ENCODE measurements around the gene CNOT6L. TPM values are rescaled to one million over a fixed set of nuclear protein-coding genes. Genes with fewer than 3 reads are reported as not detected.

The CNOT6L gene
- total RNA-seq, 2 donors from 2014 or later: 90.2 to 130 TPM

- H3K27me3 Mint-ChIP-seq: no peaks in the 10 kb centered on the region
- DNase-seq (ENCODE audit: low spot score): no peak
- H3K36me3 Mint-ChIP-seq: no peaks in the 10 kb centered on the region
- ATAC-seq: peak in 1 of 2 donors; percentile 75
- peak overlapping the region in 1 of 2 donors; percentile 3 for H3K27ac Mint-ChIP-seq
- H3K4me3 Mint-ChIP-seq: no peak overlapping the region
- H3K4me1 Mint-ChIP-seq (ENCODE audit: low read depth in 2 of 2): peaks cover 19 to 25% of the 10 kb centered on the region in 2 donors
- peaks cover 3% of the 10 kb centered on the region for H3K9me3 Mint-ChIP-seq
These were observed 26.2 kb upstream of the CNOT6L start for GRCh38 chr4:77845400-77845799.

- H3K4me3 Mint-ChIP-seq: no peak overlapping the region
- H3K9me3 Mint-ChIP-seq: peaks cover 3% of the 10 kb centered on the region
- H3K36me3 Mint-ChIP-seq: no peaks in the 10 kb centered on the region
- no peak for DNase-seq (ENCODE audit: low spot score)
- peaks cover 15 to 25% of the 10 kb centered on the region in 2 donors for H3K4me1 Mint-ChIP-seq (ENCODE audit: low read depth in 2 of 2)
- H3K27me3 Mint-ChIP-seq: no peaks in the 10 kb centered on the region
- no peak for ATAC-seq
- peak overlapping the region in 1 of 2 donors; percentile 42 for H3K27ac Mint-ChIP-seq
These were observed 25.2 kb upstream of the CNOT6L start for GRCh38 chr4:77844363-77844762.

- DNase-seq (ENCODE audit: low spot score) (no peak), ATAC-seq (peak in 1 of 2 donors; percentile 48)
- Mint-ChIP-seq H3K9me3 (peaks cover 3% of the 10 kb centered on the region), H3K4me1 (ENCODE audit: low read depth in 2 of 2) (peaks cover 15 to 25% of the 10 kb centered on the region in 2 donors), H3K27ac (peak overlapping the region in 1 of 2 donors; percentile 42), H3K4me3 (no peak overlapping the region), H3K27me3 (no peaks in the 10 kb centered on the region), H3K36me3 (no peaks in the 10 kb centered on the region)
These were observed 24.5 kb upstream of the CNOT6L start for GRCh38 chr4:77843628-77844027.

GRCh38 chr4:77834403-77834802 is 15.2 kb upstream of the CNOT6L start:
- ATAC-seq: no peak
- Mint-ChIP-seq H3K36me3 (no peaks in the 10 kb centered on the region), H3K27me3 (no peaks in the 10 kb centered on the region), H3K4me3 (no peak overlapping the region), H3K27ac (no peak overlapping the region), H3K9me3 (no peaks in the 10 kb centered on the region), H3K4me1 (ENCODE audit: low read depth in 2 of 2) (peaks cover under 1 to 5% of the 10 kb centered on the region in 2 donors)
- no peak for DNase-seq (ENCODE audit: low spot score)

GRCh38 chr4:77833126-77833724 is 14.1 kb upstream of the CNOT6L start:
- H3K27ac Mint-ChIP-seq: peak overlapping the region in 1 of 2 donors; percentile 16
- no peaks in the 10 kb centered on the region for H3K27me3 Mint-ChIP-seq
- H3K4me3 Mint-ChIP-seq: no peak overlapping the region
- DNase-seq (ENCODE audit: low spot score): no peak
- no peaks in the 10 kb centered on the region for H3K36me3 Mint-ChIP-seq
- ATAC-seq: no peak
- no peaks in the 10 kb centered on the region for H3K9me3 Mint-ChIP-seq
- H3K4me1 Mint-ChIP-seq (ENCODE audit: low read depth in 2 of 2): peaks cover 10 to 14% of the 10 kb centered on the region in 2 donors

- H3K27ac Mint-ChIP-seq: peak overlapping the region; percentile 9 to 47
- no peaks in the 10 kb centered on the region for H3K27me3 Mint-ChIP-seq
- no peaks in the 10 kb centered on the region for H3K36me3 Mint-ChIP-seq
- peaks cover 26 to 27% of the 10 kb centered on the region in 2 donors for H3K4me1 Mint-ChIP-seq (ENCODE audit: low read depth in 2 of 2)
- DNase-seq (ENCODE audit: low spot score): no peak
- H3K4me3 Mint-ChIP-seq: peak overlapping the region; percentile 20
- no peaks in the 10 kb centered on the region for H3K9me3 Mint-ChIP-seq
- ATAC-seq: no peak
These were observed 8.2 kb upstream of the CNOT6L start for GRCh38 chr4:77827343-77827742.

GRCh38 chr4:77826275-77826674 is 7.1 kb upstream of the CNOT6L start:
- no peaks in the 10 kb centered on the region for H3K36me3 Mint-ChIP-seq
- H3K9me3 Mint-ChIP-seq: no peaks in the 10 kb centered on the region
- no peak for ATAC-seq
- no peak for DNase-seq (ENCODE audit: low spot score)
- H3K4me3 Mint-ChIP-seq: no peak overlapping the region
- peak overlapping the region in 1 of 2 donors; percentile 9 for H3K27ac Mint-ChIP-seq
- peaks cover 36% of the 10 kb centered on the region in 2 donors for H3K4me1 Mint-ChIP-seq (ENCODE audit: low read depth in 2 of 2)
- no peaks in the 10 kb centered on the region for H3K27me3 Mint-ChIP-seq

- peaks cover 10% of the 10 kb centered on the region for H3K36me3 Mint-ChIP-seq
- H3K27me3 Mint-ChIP-seq: no peaks in the 10 kb centered on the region
- H3K4me1 Mint-ChIP-seq (ENCODE audit: low read depth in 2 of 2): peaks cover 28 to 37% of the 10 kb centered on the region in 2 donors
- no peaks in the 10 kb centered on the region for H3K9me3 Mint-ChIP-seq
- peak overlapping the region; percentile 99 for H3K4me3 Mint-ChIP-seq
- ATAC-seq (peak; percentile 1 to 14), DNase-seq (ENCODE audit: low spot score) (peak; percentile 65)
- H3K27ac Mint-ChIP-seq: peak overlapping the region; percentile 94 to 100
These were observed 2.6 kb upstream of the CNOT6L start for GRCh38 chr4:77821775-77822174.

- Mint-ChIP-seq H3K27ac (peak overlapping the region; percentile 94 to 100), H3K4me1 (ENCODE audit: low read depth in 2 of 2) (peaks cover 29 to 38% of the 10 kb centered on the region in 2 donors), H3K36me3 (peaks cover 10% of the 10 kb centered on the region), H3K27me3 (no peaks in the 10 kb centered on the region), H3K9me3 (no peaks in the 10 kb centered on the region), H3K4me3 (peak overlapping the region; percentile 99)
- ATAC-seq: peak; percentile 2 to 52
- peak; percentile 78 for DNase-seq (ENCODE audit: low spot score)
These were observed 1.7 kb upstream of the CNOT6L start for GRCh38 chr4:77820649-77821561.

GRCh38 chr4:77819843-77820648 is 878 bp upstream of the CNOT6L start:
- DNase-seq (ENCODE audit: low spot score) (peak; percentile 97), ATAC-seq (peak; percentile 90)
- Mint-ChIP-seq H3K4me1 (ENCODE audit: low read depth in 2 of 2) (peaks cover 37 to 43% of the 10 kb centered on the region in 2 donors), H3K4me3 (peak overlapping the region; percentile 99), H3K9me3 (no peaks in the 10 kb centered on the region), H3K27ac (peak overlapping the region; percentile 94 to 100), H3K27me3 (no peaks in the 10 kb centered on the region), H3K36me3 (peaks cover 10% of the 10 kb centered on the region)

- Mint-ChIP-seq H3K27ac (peak overlapping the region; percentile 94 to 99), H3K36me3 (peaks cover 10% of the 10 kb centered on the region), H3K27me3 (no peaks in the 10 kb centered on the region), H3K4me1 (ENCODE audit: low read depth in 2 of 2) (peaks cover 43 to 44% of the 10 kb centered on the region in 2 donors), H3K4me3 (peak overlapping the region; percentile 99), H3K9me3 (no peaks in the 10 kb centered on the region)
- ATAC-seq (peak; percentile 42 to 57), DNase-seq (ENCODE audit: low spot score) (peak; percentile 88)
These were observed 255 bp upstream of the CNOT6L start for GRCh38 chr4:77819404-77819842.

GRCh38 chr4:77818073-77818601 is 1.0 kb downstream of the CNOT6L start:
- Mint-ChIP-seq H3K27ac (peak overlapping the region; percentile 94 to 99), H3K36me3 (peaks cover 10% of the 10 kb centered on the region), H3K9me3 (no peaks in the 10 kb centered on the region), H3K4me1 (ENCODE audit: low read depth in 2 of 2) (peaks cover 54 to 56% of the 10 kb centered on the region in 2 donors), H3K27me3 (no peaks in the 10 kb centered on the region), H3K4me3 (peak overlapping the region; percentile 88)
- DNase-seq (ENCODE audit: low spot score) (peak; percentile 72), ATAC-seq (no peak)

Data from natural killer cell treated with Interleukin-12 subunit alpha and Interleukin-12 subunit beta and Interleukin-15 and Interleukin-18, amount 100 ng/mL, for 72 hours (primary cell).